ENCODE results near the gene TXNDC5. TPM values are rescaled to one million over a fixed set of nuclear protein-coding genes. Genes with fewer than 3 reads are reported as not detected.

TXNDC5 gene
- total and polyA plus RNA-seq, 9 of the 15 experiments (the other 6 are each of a cell fraction or from before 2014, with no cell fraction given), result 33.9 to 156 (median 137) TPM

DNA sequence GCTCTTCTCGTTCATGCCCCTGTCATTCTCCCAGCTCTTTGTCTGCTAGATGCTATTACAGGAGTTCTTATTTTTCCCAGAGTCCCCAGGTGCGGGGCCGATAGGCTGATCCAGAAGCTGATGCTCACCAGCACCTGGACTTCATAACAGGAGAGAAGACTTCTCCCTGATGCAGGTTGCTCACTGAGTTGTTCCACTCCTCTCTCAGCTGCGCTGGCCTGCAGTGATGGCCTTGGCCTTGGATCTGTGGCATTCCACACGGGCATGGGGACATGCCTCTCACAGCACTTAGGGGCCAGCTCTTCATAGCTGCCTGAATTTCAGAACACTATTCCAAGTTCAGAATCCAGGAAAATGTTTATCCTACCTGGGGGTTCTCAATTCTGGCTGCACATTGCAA, 7.1 kb upstream of the TXNDC5 start:
- Histone ChIP-seq H4K20me1 (replicated peaks; ENCODE audit: control insufficient read depth, insufficient read depth, low read length) (no peaks in the 10 kb centered on the region), H3K9ac (ENCODE audit: insufficient read depth in 1 of 2, low read depth in 2 of 2, low read length in 2 of 2) (no peak overlapping the region), H3K4me3 (no peak overlapping the region), H3K9me1 (ENCODE audit: control insufficient read depth, insufficient read depth, low read length) (no peaks in the 10 kb centered on the region), H3K27me3 (ENCODE audit: control insufficient read depth in 2 of 2, insufficient read depth in 2 of 2, low read length in 2 of 2) (peaks cover 21 to 50% of the 10 kb centered on the region in 2 experiments), H3K4me1 (replicated peaks in 1 of 2; ENCODE audit: control insufficient read depth in 2 of 2, insufficient read depth in 2 of 2, low read length in 2 of 2) (peaks cover 9 to 46% of the 10 kb centered on the region in 2 experiments), H3K79me2 (ENCODE audit: control insufficient read depth, insufficient read depth, low read length) (no peaks in the 10 kb centered on the region), H3K36me3 (ENCODE audit: control insufficient read depth, insufficient read depth, low read length) (no peaks in the 10 kb centered on the region), H3K4me2 (ENCODE audit: insufficient read depth, low read length) (no peak overlapping the region), H2AFZ (ENCODE audit: low read depth, low read length) (no peak overlapping the region), H3K9me3 (replicated peaks; ENCODE audit: control insufficient read depth, insufficient read depth, low read depth, low read length) (no peaks in the 10 kb centered on the region), H3K27ac (ENCODE audit: extremely low read depth, low read depth, low read length) (no peak overlapping the region)
- FAIRE-seq (no peak), ATAC-seq (no peak), DNase-seq (ENCODE audit: extremely low read depth in 1 of 4, low spot score in 3 of 4) (no peak)
- ChIA-PET POLR2A (interaction anchor here (1.0 to 1.6 kb wide), 4 partner anchors 9 to 18 kb away, joined by 3 to 7 read pairs (median 4); no protein-coding TSS in a partner anchor), CTCF (ENCODE audit: low intra/inter-chr PET ratio) (no interaction called here)
- in situ Hi-C loops (cut with MboI) (no loop called here), intact Hi-C loops (cut with micrococcal nuclease) (no loop called here)
- TF ChIP-seq ZNF384 (IDR thresholded peaks at IDR 0.05; ENCODE audit: low read depth, low read length), result no peak
- no peak for TF ChIP-seq NFE2 (IDR thresholded peaks at IDR 0.05; ENCODE audit: low read depth)
- TF ChIP-seq ID3 (CRISPR knock-in tag; IDR thresholded peaks at IDR 0.05), result no peak
- no peak for TF ChIP-seq ID3 (tag; IDR thresholded peaks at IDR 0.05)
- no peak for TF ChIP-seq LARP7 (IDR thresholded peaks at IDR 0.05)
- TF ChIP-seq ZNF274 (IDR thresholded peaks at IDR 0.05; ENCODE audit: borderline replicate concordance, low read depth, low read length), result no peak
- TF ChIP-seq ESRRB (CRISPR knock-in tag; IDR thresholded peaks at IDR 0.05; ENCODE audit: borderline replicate concordance), result no peak
- TF ChIP-seq ELF4 (CRISPR knock-in tag; IDR thresholded peaks at IDR 0.05), result no peak
- 6% methylated on average over 5 of the region's 5 CpGs for WGBS (ENCODE audit: insufficient coverage, low coverage, missing lambda C conversion rate)
- BruUV-seq (replicated peaks), result no TSS peak
